Suprapubic skin (tissue), 4 donors: ENCODE measurements around the gene EML3.

Experiments used
- POLR2A ChIP-seq, 2 donors: fragments of 450-650 bp; IDR thresholded peaks; one replicate each; pipeline ENCODE4 v1.6.1; 2017; ENCODE audit warnings: antibody characterized with exemption in 2 of 2, mild to moderate bottlenecking in 2 of 2, moderate library complexity in 2 of 2
- POLR2AphosphoS5 ChIP-seq, 3 donors: sonication (generic); formaldehyde crosslinking; IDR thresholded peaks; one replicate each; pipeline ENCODE4 v1.6.1; 2017; ENCODE audit warnings: antibody characterized with exemption in 3 of 3
- TF ChIP-seq, protein P1 (sequence below), 2 donors: fragments of 200-600 bp in 1 of 2; fragments of 450-650 bp in 1 of 2; sonication (generic) in 1 of 2; IDR thresholded peaks; one replicate each; pipeline ENCODE4 v1.5.1; 2016 to 2019; ENCODE audit warnings: antibody characterized with exemption in 2 of 2, mild to moderate bottlenecking in 1 of 2, moderate library complexity in 1 of 2

DNA sequence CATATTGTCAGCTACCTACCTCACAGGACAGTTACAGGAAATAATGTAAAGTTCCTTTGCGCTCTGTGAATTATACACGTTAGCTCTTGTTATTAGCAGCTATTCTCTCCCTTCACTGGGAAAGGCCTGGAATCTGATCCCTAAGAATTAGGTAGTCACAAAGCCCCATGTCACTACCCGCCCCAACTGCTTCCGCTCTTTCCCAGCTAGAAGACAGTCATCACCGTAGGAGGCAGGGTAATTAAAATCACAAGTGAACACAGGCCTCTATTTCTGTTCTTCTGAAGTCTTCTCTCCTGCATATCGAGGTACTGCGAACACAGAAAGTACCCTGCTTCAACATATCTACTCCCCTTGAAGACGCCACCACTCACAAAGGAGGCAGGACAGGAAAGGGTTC lies 53.4 kb downstream of the EML3 start:
- TF ChIP-seq, protein P1, sequence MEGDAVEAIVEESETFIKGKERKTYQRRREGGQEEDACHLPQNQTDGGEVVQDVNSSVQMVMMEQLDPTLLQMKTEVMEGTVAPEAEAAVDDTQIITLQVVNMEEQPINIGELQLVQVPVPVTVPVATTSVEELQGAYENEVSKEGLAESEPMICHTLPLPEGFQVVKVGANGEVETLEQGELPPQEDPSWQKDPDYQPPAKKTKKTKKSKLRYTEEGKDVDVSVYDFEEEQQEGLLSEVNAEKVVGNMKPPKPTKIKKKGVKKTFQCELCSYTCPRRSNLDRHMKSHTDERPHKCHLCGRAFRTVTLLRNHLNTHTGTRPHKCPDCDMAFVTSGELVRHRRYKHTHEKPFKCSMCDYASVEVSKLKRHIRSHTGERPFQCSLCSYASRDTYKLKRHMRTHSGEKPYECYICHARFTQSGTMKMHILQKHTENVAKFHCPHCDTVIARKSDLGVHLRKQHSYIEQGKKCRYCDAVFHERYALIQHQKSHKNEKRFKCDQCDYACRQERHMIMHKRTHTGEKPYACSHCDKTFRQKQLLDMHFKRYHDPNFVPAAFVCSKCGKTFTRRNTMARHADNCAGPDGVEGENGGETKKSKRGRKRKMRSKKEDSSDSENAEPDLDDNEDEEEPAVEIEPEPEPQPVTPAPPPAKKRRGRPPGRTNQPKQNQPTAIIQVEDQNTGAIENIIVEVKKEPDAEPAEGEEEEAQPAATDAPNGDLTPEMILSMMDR (IDR thresholded peaks at IDR 0.05), result no peak
- TF ChIP-seq POLR2A (IDR thresholded peaks at IDR 0.05) (no peak), POLR2AphosphoS5 (IDR thresholded peaks at IDR 0.05) (no peak)
